B cell (primary cell): ENCODE measurements around the gene FREM3. TPM values are rescaled to one million over a fixed set of nuclear protein-coding genes. Genes with fewer than 3 reads are reported as not detected.
"Not testable (repeated sequence)": the region's sequence is repeated elsewhere in the genome, so short reads cannot be mapped to it uniquely, and the experiment has no call there.

ENCODE experiments used
- ATAC-seq: fragments of 200-7000 bp; cut with Tn5 transposase; one replicate; pipeline ENCODE4 v1.10.0; 2021; ENCODE audit warnings: low read depth, mild to moderate bottlenecking, moderate number of reproducible peaks, moderate library complexity
- CTCF ChIA-PET: fragments of 350-600 bp; sonication (Branson Sonifier 250); formaldehyde crosslinking; loops from one replicate; lab custom pipeline; 2021; ENCODE audit warnings: antibody characterized with exemption, inconsistent platforms; lab: Charles Lee
- POLR2A ChIA-PET: fragments of 350-600 bp; sonication (Branson Sonifier 250); formaldehyde crosslinking; loops from one replicate; lab custom pipeline; 2021; ENCODE audit warnings: antibody characterized with exemption; lab: Charles Lee
- DNase-seq: peaks from one replicate; pipeline ENCODE4 v3.0.0; 2013
- H2AFZ ChIP-seq: 2 replicates; pipeline ENCODE4 v1.6.1; 2012; ENCODE audit warnings: mild to moderate bottlenecking, low read depth, low read length; ENCODE audit not compliant: insufficient read depth, poor library complexity, severe bottlenecking
- H3K27ac ChIP-seq, 2 donors: 1 replicate in 1 of 2; 2 replicates in 1 of 2; pipeline ENCODE4 v1.5.1; 2012 to 2013; ENCODE audit warnings: low read length in 2 of 2, mild to moderate bottlenecking in 2 of 2, moderate library complexity in 1 of 2
- H3K27me3 ChIP-seq, 4 experiments: fragments of 200-600 bp in 1 of 4; sonication (generic) in 1 of 4; replicated peaks in 1 of 4; 1 replicate in 2 of 4; 2 replicates in 2 of 4; pipeline versions ENCODE4 v1.6.1 to v1.7.0; 2013 to 2016; ENCODE audit warnings: low read length in 3 of 4, mild to moderate bottlenecking in 2 of 4, mixed read lengths in 1 of 4, moderate library complexity in 1 of 4; ENCODE audit not compliant: insufficient read depth in 4 of 4, control insufficient read depth in 3 of 4; ENCODE audit errors: control extremely low read depth in 1 of 4
- H3K36me3 ChIP-seq, 2 experiments: replicated peaks in 1 of 2; 1 replicate in 1 of 2; 2 replicates in 1 of 2; pipeline versions ENCODE4 v1.6.1 to v1.7.1; 2013; ENCODE audit warnings: low read length in 1 of 2; ENCODE audit not compliant: insufficient read depth in 2 of 2, control insufficient read depth in 1 of 2; ENCODE audit errors: control extremely low read depth in 1 of 2, extremely low read depth in 1 of 2
- H3K4me1 ChIP-seq, 2 donors: fragments of 200-600 bp in 1 of 2; sonication (generic) in 1 of 2; 1 replicate in 1 of 2; 2 replicates in 1 of 2; pipeline versions ENCODE4 v1.5.1 to v1.6.1; 2013 to 2017; ENCODE audit warnings: low read length in 2 of 2; ENCODE audit not compliant: control insufficient read depth in 2 of 2, insufficient read depth in 2 of 2
- H3K4me2 ChIP-seq: replicated peaks from 2 replicates; pipeline ENCODE3; 2012; ENCODE audit warnings: mild to moderate bottlenecking, low read depth, low read length; ENCODE audit not compliant: poor library complexity, severe bottlenecking
- H3K4me3 ChIP-seq, 5 experiments: fragments of 200-600 bp in 1 of 5; sonication (generic) in 1 of 5; 1 replicate in 3 of 5; 2 replicates in 2 of 5; pipeline versions ENCODE4 v1.5.1 to v1.7.0; 2011 to 2016; ENCODE audit warnings: low read length in 4 of 5, mild to moderate bottlenecking in 4 of 5, low read depth in 2 of 5, control low read depth in 1 of 5, moderate library complexity in 1 of 5; ENCODE audit not compliant: insufficient read depth in 1 of 5; ENCODE audit errors: control extremely low read depth in 1 of 5, extremely low read depth in 1 of 5
- H3K79me2 ChIP-seq: fragments of 200-600 bp; sonication (generic); one replicate; pipeline ENCODE4 v1.6.0; 2016; ENCODE audit warnings: low read length; ENCODE audit not compliant: control insufficient read depth, insufficient read depth
- H3K9ac ChIP-seq: fragments of 200-600 bp; sonication (generic); 2 replicates; pipeline ENCODE4 v1.6.1; 2017; ENCODE audit warnings: mild to moderate bottlenecking, low read length, moderate library complexity
- H3K9me3 ChIP-seq, 3 donors: one replicate each; pipeline versions ENCODE4 v1.6.1 to v1.7.1; 2013; ENCODE audit warnings: low read length in 2 of 3; ENCODE audit not compliant: control insufficient read depth in 2 of 3, insufficient read depth in 1 of 3; ENCODE audit errors: control extremely low read depth in 1 of 3
- H4K20me1 ChIP-seq: 2 replicates; pipeline ENCODE4 v1.6.0; 2012; ENCODE audit warnings: mild to moderate bottlenecking, low read length; ENCODE audit not compliant: insufficient read depth, control insufficient read depth, poor library complexity, severe bottlenecking
- H3K27ac Mint-ChIP-seq: one replicate; pipeline ENCODE4 v1.8.0; 2021; ENCODE audit warnings: mixed read lengths
- H3K27me3 Mint-ChIP-seq: one replicate; pipeline ENCODE4 v1.8.0; 2021; ENCODE audit warnings: mixed read lengths
- H3K4me1 Mint-ChIP-seq: one replicate; pipeline ENCODE4 v1.8.0; 2021; ENCODE audit warnings: mixed read lengths
- H3K4me3 Mint-ChIP-seq: one replicate; pipeline ENCODE4 v1.8.0; 2021; ENCODE audit warnings: mixed read lengths
- H3K9me3 Mint-ChIP-seq: one replicate; pipeline ENCODE4 v1.8.0; 2022; ENCODE audit warnings: mixed read lengths; ENCODE audit not compliant: insufficient read depth
- CTCF ChIP-seq: fragments of 200-600 bp; IDR thresholded peaks from one replicate; pipeline ENCODE4 v1.8.0; 2022; ENCODE audit warnings: antibody characterized with exemption, mild to moderate bottlenecking
- EZH2 ChIP-seq: IDR thresholded peaks from 2 replicates; pipeline ENCODE4 v1.6.1; 2012; ENCODE audit warnings: borderline replicate concordance, low read depth, mild to moderate bottlenecking, moderate library complexity, low read length; ENCODE audit not compliant: insufficient read depth, poor library complexity, severe bottlenecking
- WGBS: methylation state at CpG from one replicate; pipeline ENCODE4 v1.1.5; 2013; ENCODE audit warnings: missing lambda C conversion rate; ENCODE audit not compliant: insufficient coverage; 5-methylcytosine and 5-hydroxymethylcytosine counted together
- intact Hi-C: fragments of 100-400 bp; cut with micrococcal nuclease; formaldehyde crosslinking; loops from one replicate; pipeline ENCODE4 v1.10.0; 2022
- polyA plus RNA-seq: library from polyadenylated mRNA; depleted of rRNA; stranded (reverse); fragments of >200 nt; gene quantifications from 2 replicates; pipeline ENCODE4 v1.2.3, GENCODE V29; 2012
- total RNA-seq, 2 donors: library from RNA; stranded (reverse); fragments of 120-200 nt in 1 of 2; gene quantifications; 1 replicate in 1 of 2; 2 replicates in 1 of 2; pipeline versions ENCODE4 v1.2.3 to v1.2.4, GENCODE V29; 2013 to 2022

FREM3 gene
- total and polyA plus RNA-seq, 2 donors (not counting 1 experiment from before 2014, with no cell fraction given), result not detected

- peaks cover 0 to 1% (median 0%) of the 10 kb centered on the region in 3 donors for H3K9me3 ChIP-seq
- no peaks in the 10 kb centered on the region for H4K20me1 ChIP-seq
- H3K4me3 Mint-ChIP-seq, result no peak overlapping the region
- DNase-seq, result no peak
- H3K4me2 ChIP-seq, result no peak overlapping the region
- POLR2A ChIA-PET, result no interaction called here
- H2AFZ ChIP-seq, result no peak overlapping the region
- H3K79me2 ChIP-seq, result no peaks in the 10 kb centered on the region
- H3K27ac ChIP-seq, result no peak overlapping the region
- H3K36me3 ChIP-seq, result no peaks in the 10 kb centered on the region
- H3K27me3 Mint-ChIP-seq, result no peaks in the 10 kb centered on the region
- H3K27ac Mint-ChIP-seq, result no peak overlapping the region
- peaks cover 2% of the 10 kb centered on the region for H3K9me3 Mint-ChIP-seq
- intact Hi-C loops, result no loop called here
- no peak overlapping the region for H3K4me3 ChIP-seq
- no peaks in the 10 kb centered on the region for H3K4me1 ChIP-seq
- H3K4me1 Mint-ChIP-seq, result no peaks in the 10 kb centered on the region
- no peak overlapping the region for H3K9ac ChIP-seq
- WGBS, result no CpG with 5 or more reads among the region's 1 CpG
- H3K27me3 ChIP-seq, result no peaks in the 10 kb centered on the region
- CTCF ChIA-PET, result no interaction called here
- ATAC-seq, result no peak
- TF ChIP-seq CTCF (no peak), EZH2 (no peak)
Measured at GRCh38 chr4:143736861-143737260, 36.4 kb upstream of the FREM3 start.

- H3K27me3 ChIP-seq, H3K9me3 Mint-ChIP-seq, H3K9me3 ChIP-seq, H3K9ac ChIP-seq, POLR2A ChIA-PET, H3K27me3 Mint-ChIP-seq, intact Hi-C loops, H3K27ac Mint-ChIP-seq, H3K4me1 Mint-ChIP-seq, H3K4me2 ChIP-seq, H3K36me3 ChIP-seq, H3K27ac ChIP-seq, H4K20me1 ChIP-seq, DNase-seq, H3K4me1 ChIP-seq, H3K79me2 ChIP-seq, H3K4me3 ChIP-seq, ATAC-seq, H3K4me3 Mint-ChIP-seq, CTCF ChIA-PET, H2AFZ ChIP-seq: not testable (repeated sequence)
- no CpG with 5 or more reads among the region's 6 CpGs for WGBS
Measured at GRCh38 chr4:143736061-143736460, 35.6 kb upstream of the FREM3 start.
